H54 (cell line): ENCODE measurements around the gene MCM10.

Experiments used
- DNase-seq: peaks from one replicate; pipeline ENCODE4 v3.0.0; 2011; ENCODE audit warnings: low spot score, mixed read lengths; ENCODE audit not compliant: insufficient read length
- FAIRE-seq: peaks from 3 replicates; lab custom pipeline; 2011; peaks lifted over from hg19 to GRCh38; lab: Jason Lieb, UNC
- POLR2A ChIP-seq: IDR thresholded peaks from 2 replicates; pipeline ENCODE4 v1.6.1; 2011; ENCODE audit warnings: low read depth, mild to moderate bottlenecking, low read length

Gene MCM10

DNA sequence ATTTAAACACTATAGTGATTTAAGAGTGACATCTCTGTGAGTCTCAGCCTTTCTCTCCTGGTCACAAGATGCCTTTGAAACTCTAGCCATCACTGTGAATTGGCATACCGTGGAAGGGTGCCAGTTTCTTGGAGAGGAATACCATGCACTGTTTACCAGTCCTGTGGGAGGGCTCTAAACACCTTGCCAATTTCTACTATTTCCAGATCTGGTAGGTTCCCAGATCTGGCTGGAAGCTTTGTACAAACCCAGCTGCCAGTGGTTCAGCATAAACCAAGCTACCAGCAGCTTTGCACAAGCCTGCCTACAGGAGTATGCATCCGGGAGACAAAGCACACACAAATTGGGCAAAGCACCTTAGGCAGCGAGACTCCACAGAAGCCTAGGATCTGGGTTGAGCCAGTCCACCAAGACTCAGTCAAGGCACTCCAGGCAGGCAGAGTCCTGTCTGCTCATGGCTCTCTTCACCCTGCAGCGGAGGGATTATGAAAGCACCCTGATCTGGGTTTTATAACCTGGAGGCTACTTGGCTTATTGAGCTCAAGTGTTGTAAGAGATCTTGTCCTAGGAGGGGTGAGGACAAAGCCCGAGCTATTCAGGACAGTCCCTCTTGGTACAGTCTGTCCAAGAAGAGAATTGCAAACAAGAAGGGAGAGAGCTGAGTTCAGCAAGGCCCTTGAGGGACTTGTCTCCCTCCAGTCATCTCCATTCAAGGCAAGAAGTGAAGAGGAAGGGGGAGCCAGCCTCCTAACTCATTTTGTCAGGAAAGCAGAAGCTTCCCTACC, 23.6 kb downstream of the MCM10 start:
- no peak for DNase-seq
- no peak for TF ChIP-seq POLR2A
- FAIRE-seq = no peak

DNA sequence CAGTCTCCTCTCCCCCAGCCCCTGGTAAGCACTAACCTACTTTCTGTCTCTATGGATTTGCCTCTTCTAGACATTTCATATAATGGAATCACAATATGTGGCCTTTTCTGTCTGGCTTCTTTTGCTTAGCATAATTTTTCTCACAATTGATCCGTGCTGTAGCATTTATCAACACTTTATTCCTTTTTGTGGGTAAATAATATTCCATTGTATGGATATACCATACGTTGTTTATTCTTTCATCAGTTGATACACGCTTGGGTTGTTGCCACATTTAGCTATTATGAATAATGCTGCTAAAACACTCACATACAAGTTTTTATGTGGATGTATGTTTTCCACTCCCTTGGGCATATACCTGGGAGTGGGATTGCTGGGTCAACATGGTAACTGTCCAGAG, 25.8 kb downstream of the MCM10 start:
- no peak for FAIRE-seq
- TF ChIP-seq POLR2A = no peak
- no peak for DNase-seq

DNA sequence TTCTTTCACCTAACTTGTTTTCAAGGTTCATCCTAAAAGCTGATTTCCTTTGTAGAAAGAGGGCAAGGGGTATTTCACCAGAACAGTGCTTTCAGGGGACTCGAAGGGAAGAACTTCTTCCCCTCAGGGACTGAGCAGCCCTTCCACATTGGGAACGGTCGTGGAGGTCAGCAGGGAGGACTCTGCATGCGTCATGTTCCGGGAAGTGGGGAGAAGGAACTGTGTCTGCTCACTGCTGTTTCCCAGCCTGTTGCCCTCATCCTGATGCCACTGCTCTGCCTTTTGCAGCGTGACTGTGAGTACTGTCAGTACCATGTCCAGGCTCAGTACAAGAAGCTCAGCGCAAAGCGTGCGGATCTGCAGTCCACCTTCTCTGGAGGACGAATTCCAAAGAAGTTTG, 27.2 kb downstream of the MCM10 start:
- FAIRE-seq (no peak), DNase-seq (no peak)
- no peak for TF ChIP-seq POLR2A

DNA sequence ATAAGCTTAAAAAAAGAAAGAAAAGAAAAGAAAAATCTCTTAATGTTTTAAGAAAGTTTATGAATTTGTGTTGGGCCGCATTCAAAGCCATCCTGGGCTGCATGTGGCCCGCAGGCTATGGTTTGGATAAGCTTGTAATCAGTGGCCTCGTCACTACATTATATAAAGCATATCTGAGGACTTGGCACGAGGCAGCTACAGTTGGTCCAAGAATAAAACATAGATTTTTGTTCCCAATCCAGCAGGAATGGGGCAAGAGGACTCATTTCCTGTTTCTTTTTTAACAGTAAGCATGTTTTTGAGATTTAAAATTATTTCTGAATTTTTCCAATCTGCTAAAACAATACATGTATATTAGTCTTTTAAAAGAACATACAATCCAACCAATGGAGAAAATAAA, 28.6 kb downstream of the MCM10 start:
- FAIRE-seq (no peak), DNase-seq (no peak)
- TF ChIP-seq POLR2A = no peak

DNA sequence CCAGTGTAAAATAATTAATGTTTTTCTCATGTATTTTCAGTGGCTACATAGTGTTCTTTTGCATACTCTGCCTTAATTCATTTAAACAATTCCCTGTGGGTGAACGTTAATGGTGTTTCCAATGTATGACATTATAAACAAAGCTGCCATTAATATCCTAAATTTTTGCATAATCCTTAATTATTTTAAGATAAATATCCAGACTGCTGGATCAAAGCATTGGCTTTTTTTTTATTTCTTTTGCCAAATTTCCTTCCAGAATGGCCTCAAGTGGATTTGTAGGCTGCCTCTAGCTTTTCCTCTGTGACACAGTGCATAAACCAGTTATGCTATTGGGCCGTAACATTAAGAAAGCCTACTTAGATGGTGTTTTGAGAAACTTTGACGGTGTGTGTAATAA, 29.5 kb downstream of the MCM10 start:
- FAIRE-seq (no peak), DNase-seq (no peak)
- no peak for TF ChIP-seq POLR2A

DNA sequence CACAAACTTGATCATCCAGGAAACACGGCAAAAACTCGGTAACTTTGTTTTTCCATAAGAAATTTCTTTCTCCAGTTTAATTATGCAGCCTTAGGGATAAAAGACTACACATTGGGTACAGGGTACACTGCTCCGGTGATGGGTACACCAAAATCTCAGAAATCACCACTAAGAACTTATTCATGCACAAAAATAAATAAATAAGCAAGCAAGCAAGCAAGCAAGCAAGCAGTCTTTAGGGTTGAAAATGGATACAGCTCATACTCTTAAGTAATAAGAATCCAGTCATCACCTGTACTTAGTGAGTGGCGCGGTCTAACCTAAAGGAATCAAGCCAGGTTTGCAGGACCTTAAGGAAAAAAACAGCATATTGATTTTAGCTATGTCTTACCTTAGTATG, 30.0 kb downstream of the MCM10 start:
- FAIRE-seq = no peak
- TF ChIP-seq POLR2A = no peak
- DNase-seq = no peak

DNA sequence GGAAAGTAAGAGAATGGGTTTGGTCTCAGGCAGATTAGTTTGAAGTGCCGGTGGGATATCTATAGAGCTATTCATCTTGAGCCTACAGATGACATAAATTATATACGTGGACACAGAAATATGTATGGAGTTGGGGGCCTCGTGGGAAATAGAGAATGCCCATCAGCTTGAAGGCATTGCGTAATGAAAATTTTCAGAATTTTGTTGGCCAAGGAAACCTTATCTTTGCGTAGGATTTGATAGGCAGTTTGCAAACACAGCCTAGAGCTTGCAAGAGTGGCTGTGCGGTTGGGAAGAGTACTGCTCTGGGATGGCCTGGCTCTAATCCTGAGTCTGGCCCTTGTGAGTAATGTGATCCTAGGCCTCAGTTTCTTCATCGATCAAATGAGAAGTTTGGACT, 32.3 kb downstream of the MCM10 start:
- FAIRE-seq (no peak), DNase-seq (no peak)
- TF ChIP-seq POLR2A = no peak

DNA sequence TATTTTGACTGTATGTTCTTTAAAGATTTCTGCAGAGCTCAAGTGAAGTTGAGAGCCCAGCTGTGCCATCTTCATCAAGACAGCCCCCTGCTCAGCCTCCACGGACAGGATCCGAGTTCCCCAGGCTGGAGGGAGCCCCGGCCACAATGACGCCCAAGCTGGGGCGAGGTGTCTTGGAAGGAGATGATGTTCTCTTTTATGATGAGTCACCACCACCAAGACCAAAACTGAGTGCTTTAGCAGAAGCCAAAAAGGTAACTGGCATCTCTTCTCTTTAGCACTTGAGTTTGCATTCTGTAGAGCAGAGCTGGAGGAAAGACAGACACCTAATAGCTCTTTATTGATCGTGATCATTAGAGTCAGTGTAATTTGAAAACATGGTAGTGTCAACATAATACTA, 33.7 kb downstream of the MCM10 start:
- DNase-seq = no peak
- no peak for TF ChIP-seq POLR2A
- no peak for FAIRE-seq

DNA sequence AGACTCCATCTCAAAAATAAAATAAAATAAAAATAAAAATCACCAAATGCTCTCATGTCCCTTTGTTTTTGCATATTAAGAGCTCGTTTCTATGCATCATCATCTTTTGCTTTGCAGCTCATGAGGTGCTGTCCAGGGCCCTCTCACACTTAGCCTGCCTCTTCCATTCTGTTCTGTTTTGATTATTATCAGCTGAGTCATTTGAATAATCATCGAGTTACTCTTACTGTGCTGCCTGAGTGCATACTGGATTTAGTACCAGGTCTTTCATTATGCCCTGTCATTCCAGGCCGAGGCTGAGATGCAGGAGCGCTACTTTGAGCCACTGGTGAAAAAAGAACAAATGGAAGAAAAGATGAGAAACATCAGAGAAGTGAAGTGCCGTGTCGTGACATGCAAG, 39.8 kb downstream of the MCM10 start:
- DNase-seq = no peak
- FAIRE-seq = no peak
- TF ChIP-seq POLR2A = no peak

DNA sequence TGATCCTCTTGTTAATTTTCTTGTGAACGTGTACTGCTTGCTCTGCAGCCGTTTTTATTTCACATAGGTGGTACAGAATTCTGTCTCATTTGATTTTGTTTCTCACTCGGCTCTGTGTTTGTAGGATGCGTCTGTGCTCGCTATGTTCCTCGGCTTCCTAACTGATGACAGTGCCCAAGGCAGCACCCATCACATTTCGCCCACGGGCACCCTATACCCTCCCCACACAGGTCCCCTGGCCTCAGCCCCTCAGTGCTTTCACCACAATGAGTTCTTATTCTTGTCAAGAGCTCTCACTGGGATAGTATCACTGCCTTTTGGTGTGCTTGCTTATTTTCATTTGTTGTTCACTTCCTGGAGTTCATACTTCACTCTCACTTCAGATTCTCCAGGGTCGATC, 44.7 kb downstream of the MCM10 start:
- DNase-seq (no peak), FAIRE-seq (no peak)
- TF ChIP-seq POLR2A = no peak

DNA sequence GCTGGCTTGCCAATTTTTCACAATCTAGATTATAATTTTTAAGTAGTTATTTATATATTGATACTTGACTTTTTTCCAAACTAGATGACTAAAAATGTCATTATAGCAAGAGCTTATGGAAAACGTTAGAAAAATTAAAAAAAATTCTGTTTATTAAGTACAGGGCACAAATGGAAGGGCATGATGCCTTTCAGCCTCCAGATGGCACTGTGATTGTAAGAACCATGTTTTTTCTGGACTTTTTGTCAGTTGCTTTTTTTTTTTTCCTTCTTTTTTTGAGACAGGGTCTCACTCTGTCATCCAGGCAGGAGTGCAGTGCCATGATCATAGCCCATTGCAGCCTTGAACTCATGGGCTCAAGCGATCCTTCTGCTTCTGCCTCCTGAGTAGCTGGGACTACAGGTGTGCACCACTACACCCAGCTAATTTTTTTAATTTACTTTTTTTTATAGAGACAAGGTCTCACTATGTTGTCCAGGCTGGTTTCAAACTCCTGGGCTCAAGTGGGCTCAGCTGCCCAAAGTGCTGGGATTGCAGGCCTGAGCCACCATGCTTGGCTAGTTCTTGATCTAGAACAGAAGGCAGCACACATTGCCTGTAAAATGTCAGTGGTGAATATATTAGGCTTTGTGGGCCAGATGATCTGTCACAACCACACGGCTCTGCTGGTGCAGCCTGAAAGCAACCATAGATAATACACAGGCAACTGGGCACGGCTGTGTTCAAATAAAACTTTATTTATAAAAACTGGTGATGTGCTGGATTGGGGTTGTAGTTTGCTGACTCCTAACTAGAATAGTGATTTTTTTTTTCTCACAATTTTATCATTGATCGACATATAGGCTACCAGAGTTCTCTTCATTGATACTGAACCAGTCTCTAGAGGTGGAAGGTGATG, 45.4 kb downstream of the MCM10 start:
- TF ChIP-seq POLR2A = no peak
- DNase-seq (no peak), FAIRE-seq (no peak)

DNA sequence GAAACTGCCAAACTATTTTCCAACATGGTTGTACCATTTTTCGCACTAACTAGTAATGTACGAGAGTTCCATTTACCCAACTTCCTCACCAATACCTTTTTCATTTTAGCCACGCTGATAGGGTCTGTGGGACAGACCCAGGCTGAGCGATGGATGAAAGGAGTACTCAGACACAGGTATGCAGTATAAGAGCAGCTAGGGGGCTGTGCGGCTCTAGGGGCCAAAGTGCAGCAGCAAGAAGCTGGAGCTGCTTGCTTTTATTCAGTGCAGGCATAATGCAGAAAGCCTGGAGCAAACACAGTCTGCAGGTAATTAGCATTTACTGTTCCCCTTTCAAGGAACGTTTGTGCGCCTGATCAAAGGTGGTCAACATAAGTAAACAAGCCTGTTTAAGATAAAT, 51.8 kb downstream of the MCM10 start:
- DNase-seq = no peak
- no peak for FAIRE-seq
- no peak for TF ChIP-seq POLR2A

DNA sequence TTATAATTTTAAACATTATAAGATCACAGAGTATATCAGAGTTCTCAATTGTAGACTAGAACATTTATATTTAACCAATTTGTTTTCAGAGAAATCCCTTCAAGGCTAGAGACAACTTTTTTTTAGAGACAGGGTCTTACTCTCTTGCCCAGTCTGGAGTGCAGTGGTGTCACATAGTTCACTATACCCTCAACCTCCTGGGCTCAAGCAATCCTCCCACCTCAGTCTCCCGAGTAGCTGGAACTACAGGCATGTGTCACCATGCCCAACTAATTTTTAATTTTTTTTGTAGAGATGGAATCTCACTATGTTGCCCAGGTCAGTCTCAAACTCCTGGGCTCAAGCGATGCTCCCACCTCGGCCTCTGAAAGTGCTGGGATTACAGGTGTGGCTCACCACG, 57.5 kb downstream of the MCM10 start:
- DNase-seq = no peak
- no peak for FAIRE-seq
- TF ChIP-seq POLR2A = no peak
